IPS-15b (cell line): ENCODE measurements around the gene TNIK.
A peak's percentile ranks its signal among the peaks of the same experiment; 100 is the strongest.
"Not testable (repeated sequence)": the region's sequence is repeated elsewhere in the genome, so short reads cannot be mapped to it uniquely, and the experiment has no call there.

Experiments
- H3K27me3 ChIP-seq: one replicate; pipeline ENCODE4 v1.6.1; 2013; ENCODE audit warnings: low read length; ENCODE audit not compliant: control insufficient read depth, insufficient read depth
- H3K36me3 ChIP-seq: one replicate; pipeline ENCODE4 v1.6.1; 2013; ENCODE audit warnings: low read length; ENCODE audit not compliant: control insufficient read depth, insufficient read depth
- H3K4me1 ChIP-seq: one replicate; pipeline ENCODE4 v1.6.1; 2013; ENCODE audit warnings: mild to moderate bottlenecking, low read length; ENCODE audit not compliant: control insufficient read depth, insufficient read depth
- H3K4me3 ChIP-seq: one replicate; pipeline ENCODE4 v1.5.1; 2013; ENCODE audit warnings: low read depth, low read length
- H3K9ac ChIP-seq: one replicate; pipeline ENCODE4 v1.6.1; 2013; ENCODE audit warnings: low read depth, mild to moderate bottlenecking, low read length
- H3K9me3 ChIP-seq: one replicate; pipeline ENCODE4 v1.6.1; 2013; ENCODE audit warnings: mild to moderate bottlenecking, low read length; ENCODE audit not compliant: control insufficient read depth, insufficient read depth

TNIK gene

GRCh38 chr3:171429635-171430034 lies 30.6 kb downstream of the TNIK start:
- H3K27me3 ChIP-seq = no peaks in the 10 kb centered on the region
- H3K4me3 ChIP-seq = no peak overlapping the region
- H3K4me1 ChIP-seq = peaks cover 21% of the 10 kb centered on the region
- no peaks in the 10 kb centered on the region for H3K36me3 ChIP-seq
- H3K9me3 ChIP-seq = no peaks in the 10 kb centered on the region
- H3K9ac ChIP-seq = no peak overlapping the region

- no peak overlapping the region for H3K9ac ChIP-seq
- no peaks in the 10 kb centered on the region for H3K36me3 ChIP-seq
- no peaks in the 10 kb centered on the region for H3K9me3 ChIP-seq
- H3K27me3 ChIP-seq = no peaks in the 10 kb centered on the region
- H3K4me3 ChIP-seq = no peak overlapping the region
- peaks cover 21% of the 10 kb centered on the region for H3K4me1 ChIP-seq
Observed at GRCh38 chr3:171428892-171429291, 31.3 kb downstream of the TNIK start.

- peak overlapping the region; percentile 14 for H3K4me3 ChIP-seq
- peaks cover 21% of the 10 kb centered on the region for H3K4me1 ChIP-seq
- H3K9ac ChIP-seq = no peak overlapping the region
- no peaks in the 10 kb centered on the region for H3K36me3 ChIP-seq
- H3K27me3 ChIP-seq = no peaks in the 10 kb centered on the region
- no peaks in the 10 kb centered on the region for H3K9me3 ChIP-seq
Observed at GRCh38 chr3:171428321-171428787, 31.9 kb downstream of the TNIK start.

DNA sequence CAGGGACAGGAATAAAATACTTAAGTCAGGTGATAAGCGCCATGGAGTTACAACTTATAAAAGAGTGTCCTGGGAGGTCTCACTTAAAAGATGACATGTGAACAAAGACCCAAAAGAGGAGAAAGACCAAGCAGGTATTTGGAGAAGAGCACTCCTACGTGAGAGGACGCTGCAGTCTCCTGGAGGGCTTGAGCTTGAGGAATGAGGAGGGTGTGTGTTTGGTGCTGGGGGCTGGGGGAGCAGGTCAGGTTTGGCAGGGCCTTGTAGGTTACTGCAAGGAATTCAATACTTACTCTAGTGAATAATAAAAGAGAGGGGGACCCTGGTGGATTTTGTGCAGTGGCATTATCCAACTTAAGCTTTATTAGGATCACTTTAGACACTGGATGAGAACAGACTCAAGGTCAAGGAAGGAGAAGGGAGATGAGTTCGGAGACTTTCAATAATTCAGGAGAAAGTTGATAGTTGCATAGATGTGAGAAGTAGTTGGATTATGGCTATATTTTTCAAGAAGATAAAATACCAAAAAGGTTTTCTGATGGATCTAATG lies 32.4 kb downstream of the TNIK start:
- Histone ChIP-seq H3K9ac (no peak overlapping the region), H3K27me3 (no peaks in the 10 kb centered on the region), H3K4me1 (peaks cover 21% of the 10 kb centered on the region), H3K4me3 (peak overlapping the region; percentile 14), H3K9me3 (no peaks in the 10 kb centered on the region), H3K36me3 (no peaks in the 10 kb centered on the region)

DNA sequence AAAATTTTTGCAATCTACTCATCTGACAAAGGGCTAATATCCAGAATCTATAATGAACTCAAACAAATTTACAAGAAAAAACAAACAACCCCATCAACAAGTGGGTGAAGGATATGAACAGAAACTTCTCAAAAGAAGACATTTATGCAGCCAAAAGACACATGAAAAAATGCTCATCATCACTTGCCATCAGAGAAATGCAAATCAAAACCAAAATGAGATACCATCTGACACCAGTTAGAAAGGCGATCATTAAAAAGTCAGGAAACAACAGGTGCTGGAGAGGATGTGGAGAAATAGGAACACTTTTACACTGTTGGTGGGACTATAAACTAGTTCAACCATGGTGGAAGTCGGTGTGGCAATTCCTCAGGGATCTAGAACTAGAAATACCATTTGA lies 36.1 kb downstream of the TNIK start:
- not testable (repeated sequence) for H3K27me3 ChIP-seq, H3K4me3 ChIP-seq, H3K9me3 ChIP-seq, H3K36me3 ChIP-seq, H3K9ac ChIP-seq
- H3K4me1 ChIP-seq = peaks cover 16% of the 10 kb centered on the region

DNA sequence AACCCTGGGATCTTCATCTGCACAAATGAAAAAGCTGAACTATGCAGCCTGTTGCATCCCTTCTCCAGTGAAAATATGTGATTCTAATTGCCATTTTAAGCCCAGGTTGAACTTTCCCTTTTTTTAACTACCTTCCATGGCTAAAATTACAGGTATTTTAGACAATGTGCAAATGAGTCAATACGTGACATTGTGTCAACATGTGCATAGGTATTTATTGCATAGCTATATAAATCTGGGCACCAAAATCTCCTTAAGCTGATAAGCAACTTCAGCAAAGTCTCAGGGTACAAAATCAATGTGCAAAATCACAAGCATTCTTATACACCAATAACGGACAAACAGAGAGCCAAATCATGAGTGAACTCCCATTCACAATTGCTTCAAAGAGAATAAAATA lies 37.4 kb downstream of the TNIK start:
- H3K4me3 ChIP-seq, H3K9me3 ChIP-seq, H3K9ac ChIP-seq, H3K36me3 ChIP-seq, H3K4me1 ChIP-seq, H3K27me3 ChIP-seq: not testable (repeated sequence)

DNA sequence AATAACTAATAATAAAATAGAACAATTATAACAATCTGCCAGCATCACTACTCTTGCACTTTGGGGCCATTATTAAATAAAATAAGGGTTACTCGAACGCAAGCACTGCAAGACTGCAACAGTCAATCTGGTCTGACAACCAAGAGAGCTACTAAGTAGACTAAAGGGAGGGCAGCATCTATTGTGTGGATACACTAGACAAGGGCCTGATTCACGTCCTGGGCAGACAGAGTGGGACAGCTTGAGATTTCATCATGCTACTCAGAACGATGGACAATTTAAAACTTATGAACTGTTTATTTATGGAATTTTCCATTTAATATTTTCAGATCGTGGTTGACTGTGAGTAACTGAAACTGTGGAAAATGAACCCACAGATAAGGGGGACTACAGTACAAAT lies 39.5 kb downstream of the TNIK start:
- Histone ChIP-seq H3K4me1 (no peaks in the 10 kb centered on the region), H3K9ac (no peak overlapping the region), H3K36me3 (no peaks in the 10 kb centered on the region), H3K9me3 (no peaks in the 10 kb centered on the region), H3K4me3 (no peak overlapping the region), H3K27me3 (no peaks in the 10 kb centered on the region)

DNA sequence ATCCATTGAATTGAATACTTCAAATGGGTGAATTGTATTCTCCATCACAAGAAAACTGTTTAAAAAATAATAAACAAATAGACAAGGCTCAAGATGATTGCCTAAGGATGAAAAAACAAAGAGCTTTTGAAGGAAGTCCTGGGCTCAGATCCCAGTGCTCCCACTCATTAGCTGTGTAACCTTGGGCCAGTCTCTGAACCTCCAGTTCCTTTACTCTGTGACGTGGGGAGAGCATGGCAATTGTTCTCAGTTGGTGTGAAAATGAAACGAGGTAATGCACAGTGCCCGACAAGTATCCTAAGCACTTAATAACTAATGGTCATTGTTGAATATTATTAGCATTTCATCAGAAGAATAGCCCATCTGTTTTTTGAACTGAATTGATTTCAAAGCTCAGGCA lies 40.7 kb downstream of the TNIK start:
- Histone ChIP-seq H3K27me3 (no peaks in the 10 kb centered on the region), H3K9me3 (no peaks in the 10 kb centered on the region), H3K4me3 (no peak overlapping the region), H3K4me1 (no peaks in the 10 kb centered on the region), H3K36me3 (no peaks in the 10 kb centered on the region), H3K9ac (no peak overlapping the region)

DNA sequence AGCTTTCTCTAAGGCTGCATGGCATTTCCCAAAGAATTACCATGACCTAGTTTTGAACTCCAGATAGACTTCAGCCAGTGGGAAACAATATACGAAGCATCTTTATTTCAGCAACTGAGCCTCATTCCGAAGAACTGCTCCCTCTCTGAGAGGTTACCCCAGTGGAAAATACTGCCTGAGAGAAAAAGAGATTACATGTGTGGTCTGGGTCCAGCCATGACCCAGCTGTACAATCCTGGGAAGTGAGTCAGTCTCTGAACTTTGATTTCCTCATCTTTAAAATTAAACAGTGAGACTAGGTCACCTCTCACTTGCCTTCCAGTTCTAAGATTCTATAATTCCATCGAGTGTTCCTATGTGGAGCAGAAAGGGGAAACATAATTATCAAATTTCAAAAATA lies 42.4 kb downstream of the TNIK start:
- no peaks in the 10 kb centered on the region for H3K36me3 ChIP-seq
- H3K9ac ChIP-seq = no peak overlapping the region
- H3K4me1 ChIP-seq = peaks cover 5% of the 10 kb centered on the region
- H3K27me3 ChIP-seq = no peaks in the 10 kb centered on the region
- no peak overlapping the region for H3K4me3 ChIP-seq
- H3K9me3 ChIP-seq = no peaks in the 10 kb centered on the region

- H3K4me1 ChIP-seq = peaks cover 5% of the 10 kb centered on the region
- no peaks in the 10 kb centered on the region for H3K36me3 ChIP-seq
- no peaks in the 10 kb centered on the region for H3K9me3 ChIP-seq
- H3K4me3 ChIP-seq = no peak overlapping the region
- H3K27me3 ChIP-seq = no peaks in the 10 kb centered on the region
- no peak overlapping the region for H3K9ac ChIP-seq
Observed at GRCh38 chr3:171417137-171417536, 43.1 kb downstream of the TNIK start.

DNA sequence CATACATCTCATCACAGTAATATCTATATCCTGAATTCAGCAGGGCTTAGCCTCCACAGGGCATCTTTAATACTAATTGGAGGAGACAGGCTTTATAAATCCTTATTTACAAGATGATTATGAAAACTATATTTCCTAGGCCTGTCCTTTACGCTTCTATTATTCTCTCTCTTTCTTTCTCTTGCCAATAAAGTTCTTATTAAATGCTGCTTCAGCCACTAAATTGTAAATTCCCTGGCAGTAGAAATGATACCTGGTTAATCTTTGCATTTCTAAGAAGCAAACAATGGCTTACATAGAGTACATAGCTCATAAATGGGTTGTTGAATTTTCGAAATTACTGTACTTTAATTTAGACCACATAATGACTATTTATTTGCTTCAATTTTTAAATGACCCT lies 43.5 kb downstream of the TNIK start:
- Histone ChIP-seq H3K27me3 (no peaks in the 10 kb centered on the region), H3K4me1 (peaks cover 5% of the 10 kb centered on the region), H3K4me3 (no peak overlapping the region), H3K9ac (no peak overlapping the region), H3K36me3 (no peaks in the 10 kb centered on the region), H3K9me3 (no peaks in the 10 kb centered on the region)

GRCh38 chr3:171416061-171416460 lies 44.1 kb downstream of the TNIK start:
- Histone ChIP-seq H3K27me3 (no peaks in the 10 kb centered on the region), H3K4me3 (no peak overlapping the region), H3K9ac (no peak overlapping the region), H3K9me3 (no peaks in the 10 kb centered on the region), H3K4me1 (peaks cover 5% of the 10 kb centered on the region), H3K36me3 (no peaks in the 10 kb centered on the region)
